Measurements from ENCODE around the gene TMEM59.
A peak's percentile ranks its signal among the peaks of the same experiment; 100 is the strongest.
"Not testable (repeated sequence)": the region's sequence is repeated elsewhere in the genome, so short reads cannot be mapped to it uniquely, and the experiment has no call there.

TMEM59 gene

GRCh38 chr1:54053745-54054437 is 887 bp upstream of the TMEM59 start:
- DNase-seq (ENCODE audit: extremely low read depth in 1 of 2, low read depth in 1 of 2) = peak in 1 of 2 donors; percentile 1

GRCh38 chr1:54052431-54052933 is 522 bp downstream of the TMEM59 start:
- peak; percentile 3 to 6 for DNase-seq (ENCODE audit: extremely low read depth in 1 of 2, low read depth in 1 of 2)

GRCh38 chr1:54051933-54052430 is 1.0 kb downstream of the TMEM59 start:
- no peak for DNase-seq (ENCODE audit: extremely low read depth in 1 of 2, low read depth in 1 of 2)

- not testable (repeated sequence) for DNase-seq (ENCODE audit: extremely low read depth in 1 of 2, low read depth in 1 of 2)
Measured at GRCh38 chr1:54050435-54050834, 2.6 kb downstream of the TMEM59 start.

- no peak for DNase-seq (ENCODE audit: extremely low read depth in 1 of 2, low read depth in 1 of 2)
Measured at GRCh38 chr1:54047384-54048305, 5.4 kb downstream of the TMEM59 start.

GRCh38 chr1:54046671-54047383 is 6.2 kb downstream of the TMEM59 start:
- DNase-seq (ENCODE audit: extremely low read depth in 1 of 2, low read depth in 1 of 2) = no peak

- DNase-seq (ENCODE audit: extremely low read depth in 1 of 2, low read depth in 1 of 2) = no peak
Measured at GRCh38 chr1:54045496-54045895, 7.5 kb downstream of the TMEM59 start.

GRCh38 chr1:54041806-54042205 is 11.2 kb downstream of the TMEM59 start:
- DNase-seq (ENCODE audit: extremely low read depth in 1 of 2, low read depth in 1 of 2) = no peak

GRCh38 chr1:54037476-54037875 is 15.5 kb downstream of the TMEM59 start:
- DNase-seq (ENCODE audit: extremely low read depth in 1 of 2, low read depth in 1 of 2) = no peak

GRCh38 chr1:54028306-54029251 is 24.4 kb downstream of the TMEM59 start:
- no peak for DNase-seq (ENCODE audit: extremely low read depth in 1 of 2, low read depth in 1 of 2)

GRCh38 chr1:54027848-54028247 is 25.2 kb downstream of the TMEM59 start:
- DNase-seq (ENCODE audit: extremely low read depth in 1 of 2, low read depth in 1 of 2) = no peak

- DNase-seq (ENCODE audit: extremely low read depth in 1 of 2, low read depth in 1 of 2) = not testable (repeated sequence)
Measured at GRCh38 chr1:54024811-54025210, 28.2 kb downstream of the TMEM59 start.

- DNase-seq (ENCODE audit: extremely low read depth in 1 of 2, low read depth in 1 of 2) = no peak
Measured at GRCh38 chr1:54024358-54024757, 28.6 kb downstream of the TMEM59 start.

GRCh38 chr1:54019562-54020176 is 33.3 kb downstream of the TMEM59 start:
- not testable (repeated sequence) for DNase-seq (ENCODE audit: extremely low read depth in 1 of 2, low read depth in 1 of 2)

- DNase-seq (ENCODE audit: extremely low read depth in 1 of 2, low read depth in 1 of 2) = no peak
Measured at GRCh38 chr1:54018635-54019034, 34.4 kb downstream of the TMEM59 start.

- DNase-seq (ENCODE audit: extremely low read depth in 1 of 2, low read depth in 1 of 2) = no peak
Measured at GRCh38 chr1:54017979-54018378, 35.0 kb downstream of the TMEM59 start, which contains the start of gene LDLRAD1. Gene LDLRAD1, minus strand, starts transcription at chr1:54018186. Its CDS starts 74 bp downstream, at chr1:54018112.

- no peak for DNase-seq (ENCODE audit: extremely low read depth in 1 of 2, low read depth in 1 of 2)
Measured at GRCh38 chr1:54016343-54017282, 36.4 kb downstream of the TMEM59 start.

GRCh38 chr1:54014009-54014629 is 38.9 kb downstream of the TMEM59 start:
- no peak for DNase-seq (ENCODE audit: extremely low read depth in 1 of 2, low read depth in 1 of 2)
